Measurements from ENCODE around the gene TXNL4A.

TXNL4A gene

DNA sequence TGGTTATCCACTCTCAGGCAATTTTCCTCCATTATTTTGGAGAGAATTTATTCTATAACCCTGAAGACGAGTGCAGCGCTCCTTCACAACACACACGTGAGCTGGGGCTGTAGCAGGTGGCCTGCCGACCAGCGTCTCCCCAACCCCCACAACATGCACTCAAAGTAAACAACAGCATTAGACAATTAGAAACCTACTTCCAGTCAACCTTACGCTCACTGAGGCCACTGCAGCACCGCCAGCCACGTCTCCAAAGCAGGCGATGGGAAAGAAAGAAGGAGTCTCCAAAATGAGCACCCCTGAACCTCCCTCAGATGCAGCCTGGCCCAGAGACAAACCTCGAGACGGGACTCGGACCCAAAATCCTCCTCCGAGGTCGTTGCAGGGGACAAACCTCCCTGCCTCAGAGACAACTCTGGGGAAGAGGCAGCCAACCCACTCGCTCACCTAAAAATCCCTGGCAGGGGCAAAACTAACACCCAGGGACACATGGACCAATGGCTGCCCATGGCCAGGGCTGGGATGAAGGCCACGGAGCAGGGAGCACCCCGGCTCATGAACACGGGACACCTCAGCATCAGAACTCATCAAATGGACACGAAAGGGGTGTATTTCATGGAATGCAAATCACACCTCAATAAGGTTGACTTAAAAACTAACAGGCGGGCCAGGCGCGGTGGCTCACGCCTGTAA, 39.5 kb downstream of the TXNL4A start:
- Histone ChIP-seq H3K4me3 (ENCODE audit: extremely low read depth, insufficient read depth, low read length, poor library complexity, severe bottlenecking) (no peak overlapping the region), H3K36me3 (ENCODE audit: control insufficient read depth, insufficient read depth, low read length) (peaks cover 20% of the 10 kb centered on the region), H3K4me1 (ENCODE audit: control insufficient read depth, insufficient read depth, low read length, poor library complexity, severe bottlenecking) (peaks cover 7% of the 10 kb centered on the region), H3K27ac (ENCODE audit: low read depth, low read length, severe bottlenecking) (no peak overlapping the region), H3K9me3 (ENCODE audit: control insufficient read depth, low read length) (no peaks in the 10 kb centered on the region)
- WGBS, 2 experiments (ENCODE audit: insufficient coverage in 2 of 2): 88 to 92% methylated on average over 20 of the region's 23 CpGs

DNA sequence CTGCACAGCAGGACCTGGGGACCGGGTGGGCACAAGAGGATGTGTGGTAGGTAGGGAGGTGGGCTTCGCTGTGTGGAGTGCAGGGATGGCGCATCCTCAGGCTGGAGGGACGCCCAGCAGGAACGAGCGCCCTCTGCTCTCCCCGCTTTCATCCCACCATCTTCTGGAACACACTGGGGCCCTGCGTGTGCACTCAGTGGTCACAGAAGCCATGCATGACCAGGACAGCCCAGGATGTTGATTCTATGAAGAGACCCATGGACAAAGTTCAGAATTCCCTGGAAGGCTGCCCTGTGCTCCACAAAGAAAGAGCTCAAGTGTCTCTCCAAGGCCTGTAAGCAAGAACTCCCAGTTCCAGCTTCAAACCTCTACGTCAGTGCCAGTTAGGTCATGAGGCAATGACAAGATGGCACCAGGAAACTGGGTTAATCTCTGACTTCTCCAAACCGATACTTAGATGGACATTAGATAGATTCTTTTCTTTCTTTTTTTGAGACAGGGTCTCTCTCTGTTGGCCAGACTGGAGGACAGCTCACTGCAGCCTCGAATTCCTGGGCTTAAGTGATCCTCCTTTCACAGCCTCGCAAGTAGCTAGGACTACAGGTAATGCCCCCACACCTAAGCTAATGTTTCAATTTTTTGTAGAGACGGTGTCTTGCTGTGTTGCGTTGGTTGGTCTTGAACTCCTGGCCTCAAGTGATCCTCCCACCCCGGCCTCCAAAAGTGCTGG, 40.3 kb downstream of the TXNL4A start:
- 96 to 98% methylated on average over 8 to 10 of the region's 15 CpGs for WGBS, 2 experiments (ENCODE audit: insufficient coverage in 2 of 2)
- Histone ChIP-seq H3K9me3 (ENCODE audit: control insufficient read depth, low read length) (no peaks in the 10 kb centered on the region), H3K4me3 (ENCODE audit: extremely low read depth, insufficient read depth, low read length, poor library complexity, severe bottlenecking) (no peak overlapping the region), H3K36me3 (ENCODE audit: control insufficient read depth, insufficient read depth, low read length) (peaks cover 23% of the 10 kb centered on the region), H3K4me1 (ENCODE audit: control insufficient read depth, insufficient read depth, low read length, poor library complexity, severe bottlenecking) (peaks cover 7% of the 10 kb centered on the region), H3K27ac (ENCODE audit: low read depth, low read length, severe bottlenecking) (no peak overlapping the region)

DNA sequence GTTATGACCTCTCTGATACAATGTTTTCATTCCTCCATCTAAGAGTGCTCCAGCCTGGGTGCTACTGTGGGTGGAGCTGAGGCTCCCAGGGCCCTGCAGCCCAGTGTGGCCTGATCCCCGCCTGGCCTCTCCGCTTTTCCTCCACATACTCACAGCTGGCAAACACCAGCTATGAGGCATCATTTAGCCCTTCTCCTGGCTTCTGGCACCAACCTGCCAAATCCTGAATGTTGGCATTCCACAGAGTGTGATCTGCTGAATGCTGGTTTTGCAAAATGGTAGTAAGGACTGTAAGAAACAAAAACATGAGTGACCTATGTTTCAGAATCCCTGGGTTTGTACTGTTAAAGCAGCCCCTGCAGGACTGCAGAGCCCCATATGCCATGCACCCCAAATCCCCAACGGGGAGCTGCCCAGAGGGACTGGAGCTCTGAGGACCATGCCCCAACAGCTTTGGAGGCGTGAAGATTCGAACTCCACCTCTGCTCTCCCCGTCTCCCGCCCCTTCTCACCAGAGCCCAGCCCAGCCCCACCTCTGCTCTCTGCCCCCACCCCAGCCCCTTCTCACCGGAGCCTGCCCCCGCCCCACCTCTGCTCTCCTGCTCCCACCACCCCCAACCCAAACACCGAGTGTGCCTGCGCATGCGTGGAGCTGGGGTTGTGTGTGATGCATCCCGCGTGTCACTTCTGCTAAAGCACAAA, 41.2 kb downstream of the TXNL4A start:
- WGBS, 2 experiments (ENCODE audit: insufficient coverage in 2 of 2): 100% methylated on average over 5 of the region's 14 CpGs; no CpG with 5 or more reads in 1 of the 2 experiments
- Histone ChIP-seq H3K4me3 (ENCODE audit: extremely low read depth, insufficient read depth, low read length, poor library complexity, severe bottlenecking) (no peak overlapping the region), H3K27ac (ENCODE audit: low read depth, low read length, severe bottlenecking) (no peak overlapping the region), H3K4me1 (ENCODE audit: control insufficient read depth, insufficient read depth, low read length, poor library complexity, severe bottlenecking) (peaks cover 5% of the 10 kb centered on the region), H3K9me3 (ENCODE audit: control insufficient read depth, low read length) (no peaks in the 10 kb centered on the region), H3K36me3 (ENCODE audit: control insufficient read depth, insufficient read depth, low read length) (peaks cover 31% of the 10 kb centered on the region)

DNA sequence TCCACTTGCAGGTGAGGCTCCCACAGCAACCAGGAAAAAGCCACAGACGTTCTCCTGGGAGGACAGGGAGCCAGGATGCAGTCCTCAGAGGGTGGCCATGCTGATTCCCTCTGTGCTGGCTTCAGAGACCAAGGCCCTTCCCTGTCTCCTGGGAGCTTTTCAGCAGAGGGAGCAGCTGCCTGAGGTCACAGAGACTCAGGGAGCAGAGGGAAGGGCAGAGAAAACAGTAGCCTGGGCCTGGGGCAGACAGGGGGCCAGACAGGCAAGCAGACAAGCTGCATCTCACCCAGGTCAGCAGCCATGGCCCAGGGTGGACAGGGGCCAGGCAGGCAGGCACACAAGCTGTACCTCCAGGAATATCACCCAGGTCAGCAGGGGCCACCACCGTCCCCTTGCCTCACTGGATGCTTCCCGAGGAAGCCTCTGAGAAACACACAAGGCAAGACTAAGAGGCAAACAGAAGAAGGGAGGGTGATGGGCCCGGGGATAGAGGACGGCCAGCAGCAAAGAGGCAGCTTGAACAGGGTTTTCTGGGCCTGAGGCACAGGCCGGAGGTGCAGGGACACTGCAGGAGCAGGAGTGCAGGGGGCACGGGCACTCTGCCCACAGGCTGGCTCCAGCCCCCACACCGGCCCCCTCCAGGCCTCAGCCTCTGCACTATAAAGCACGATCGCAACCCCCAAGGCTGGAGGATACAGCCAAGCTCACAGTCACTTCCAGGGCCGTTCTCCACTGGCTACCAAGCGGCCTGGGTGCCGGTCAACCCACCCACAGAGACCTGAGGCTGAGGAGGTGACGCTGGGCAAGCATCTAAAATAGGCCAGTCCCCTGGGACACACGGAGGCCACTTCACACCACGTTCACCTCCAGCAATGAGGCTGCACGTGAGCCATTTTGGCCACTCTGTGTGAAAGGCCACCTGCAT, 43.0 kb downstream of the TXNL4A start:
- H3K9me3 ChIP-seq (ENCODE audit: control insufficient read depth, low read length): no peaks in the 10 kb centered on the region
- H3K27ac ChIP-seq (ENCODE audit: low read depth, low read length, severe bottlenecking): no peak overlapping the region
- no peak overlapping the region for H3K4me3 ChIP-seq (ENCODE audit: extremely low read depth, insufficient read depth, low read length, poor library complexity, severe bottlenecking)
- peaks cover 5% of the 10 kb centered on the region for H3K4me1 ChIP-seq (ENCODE audit: control insufficient read depth, insufficient read depth, low read length, poor library complexity, severe bottlenecking)
- 79 to 81% methylated on average over 15 to 17 of the region's 17 CpGs for WGBS, 2 experiments (ENCODE audit: insufficient coverage in 2 of 2)
- H3K36me3 ChIP-seq (ENCODE audit: control insufficient read depth, insufficient read depth, low read length): peaks cover 49% of the 10 kb centered on the region

DNA sequence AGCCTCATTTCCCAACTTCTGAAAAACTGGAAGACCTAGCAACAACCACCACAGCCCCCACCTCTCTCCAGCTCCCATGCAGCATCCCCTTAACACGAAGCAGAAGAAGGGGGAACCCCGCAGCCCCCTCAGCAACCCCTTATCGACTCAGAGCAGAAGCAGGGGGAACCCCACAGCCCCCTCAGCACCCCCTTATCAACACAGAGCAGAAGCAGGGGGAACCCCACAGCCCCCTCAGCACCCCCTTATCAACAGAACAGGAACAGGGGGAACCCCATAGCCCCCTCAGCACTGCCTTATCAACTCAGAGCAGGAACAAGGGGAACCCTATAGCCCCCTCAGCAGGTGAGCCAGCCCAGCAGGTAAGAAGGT, 43.6 kb downstream of the TXNL4A start:
- peaks cover 52% of the 10 kb centered on the region for H3K36me3 ChIP-seq (ENCODE audit: control insufficient read depth, insufficient read depth, low read length)
- H3K27ac ChIP-seq (ENCODE audit: low read depth, low read length, severe bottlenecking): no peak overlapping the region
- H3K4me3 ChIP-seq (ENCODE audit: extremely low read depth, insufficient read depth, low read length, poor library complexity, severe bottlenecking): no peak overlapping the region
- H3K4me1 ChIP-seq (ENCODE audit: control insufficient read depth, insufficient read depth, low read length, poor library complexity, severe bottlenecking): peaks cover 5% of the 10 kb centered on the region
- H3K9me3 ChIP-seq (ENCODE audit: control insufficient read depth, low read length): no peaks in the 10 kb centered on the region
- WGBS, 2 experiments (ENCODE audit: insufficient coverage in 2 of 2): no CpG with 5 or more reads among the region's 3 CpGs

DNA sequence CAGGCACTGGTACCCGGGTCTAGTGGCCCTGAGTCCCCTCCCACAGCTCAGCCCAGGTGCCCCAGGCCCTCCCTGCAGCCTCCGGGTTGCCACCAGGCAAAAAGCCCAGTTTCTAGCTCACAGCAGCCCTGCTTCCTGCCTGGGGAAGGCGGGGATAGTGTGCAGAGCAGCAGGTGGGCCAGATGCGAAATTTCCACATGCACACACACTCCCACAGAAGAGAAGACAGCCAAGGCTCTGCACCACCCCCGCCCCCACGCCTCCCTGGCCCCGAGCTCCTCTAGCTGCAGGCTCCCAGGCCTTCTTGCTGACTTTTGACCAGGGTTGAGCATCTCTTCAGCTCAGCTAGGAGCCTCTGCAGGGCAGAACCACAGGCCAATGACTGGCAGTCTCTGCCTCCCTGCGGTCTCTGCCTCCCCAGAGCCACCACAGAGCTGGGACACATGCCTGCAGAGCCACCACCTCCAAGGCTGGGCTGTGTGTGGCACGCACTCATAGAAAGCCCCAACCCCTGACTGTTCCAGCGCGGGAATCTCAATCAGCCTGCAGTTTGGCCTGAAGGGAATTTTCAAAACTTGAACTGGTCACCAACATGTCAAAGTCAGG, 44.1 kb downstream of the TXNL4A start:
- Histone ChIP-seq H3K36me3 (ENCODE audit: control insufficient read depth, insufficient read depth, low read length) (peaks cover 49% of the 10 kb centered on the region), H3K4me1 (ENCODE audit: control insufficient read depth, insufficient read depth, low read length, poor library complexity, severe bottlenecking) (peaks cover 5% of the 10 kb centered on the region), H3K9me3 (ENCODE audit: control insufficient read depth, low read length) (no peaks in the 10 kb centered on the region), H3K27ac (ENCODE audit: low read depth, low read length, severe bottlenecking) (no peak overlapping the region), H3K4me3 (ENCODE audit: extremely low read depth, insufficient read depth, low read length, poor library complexity, severe bottlenecking) (no peak overlapping the region)
- WGBS, 2 experiments (ENCODE audit: insufficient coverage in 2 of 2): 79 to 86% methylated on average over 9 to 10 of the region's 11 CpGs

DNA sequence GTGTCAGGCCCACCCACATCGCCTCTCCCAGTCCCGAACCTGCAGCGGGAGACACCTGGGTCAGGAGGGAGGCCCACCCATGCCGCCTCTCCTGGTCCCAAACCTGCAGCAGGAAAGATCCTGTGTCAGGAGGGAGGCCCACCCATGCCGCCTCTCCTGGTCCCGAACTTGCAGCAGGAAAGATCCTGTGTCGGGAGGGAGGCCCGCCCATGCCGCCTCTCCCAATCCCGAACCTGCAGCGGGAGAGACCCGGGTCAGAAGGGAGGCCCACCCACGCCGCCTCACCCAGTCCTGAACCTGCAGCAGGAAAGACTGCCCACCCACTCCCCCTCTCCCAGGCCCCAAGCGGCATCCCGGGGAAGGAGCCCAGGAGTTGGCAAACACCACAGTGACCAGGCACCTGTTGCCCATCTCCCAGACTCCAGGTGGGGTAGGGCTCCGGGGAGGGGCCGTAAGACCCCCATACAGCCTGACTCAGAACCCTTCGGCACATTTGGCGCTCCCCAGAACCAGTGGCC, 44.7 kb downstream of the TXNL4A start:
- 92 to 97% methylated on average over 9 to 12 of the region's 20 CpGs for WGBS, 2 experiments (ENCODE audit: insufficient coverage in 2 of 2)
- Histone ChIP-seq H3K27ac (ENCODE audit: low read depth, low read length, severe bottlenecking) (no peak overlapping the region), H3K36me3 (ENCODE audit: control insufficient read depth, insufficient read depth, low read length) (peaks cover 45% of the 10 kb centered on the region), H3K9me3 (ENCODE audit: control insufficient read depth, low read length) (no peaks in the 10 kb centered on the region), H3K4me1 (ENCODE audit: control insufficient read depth, insufficient read depth, low read length, poor library complexity, severe bottlenecking) (peaks cover 2% of the 10 kb centered on the region), H3K4me3 (ENCODE audit: extremely low read depth, insufficient read depth, low read length, poor library complexity, severe bottlenecking) (no peak overlapping the region)

DNA sequence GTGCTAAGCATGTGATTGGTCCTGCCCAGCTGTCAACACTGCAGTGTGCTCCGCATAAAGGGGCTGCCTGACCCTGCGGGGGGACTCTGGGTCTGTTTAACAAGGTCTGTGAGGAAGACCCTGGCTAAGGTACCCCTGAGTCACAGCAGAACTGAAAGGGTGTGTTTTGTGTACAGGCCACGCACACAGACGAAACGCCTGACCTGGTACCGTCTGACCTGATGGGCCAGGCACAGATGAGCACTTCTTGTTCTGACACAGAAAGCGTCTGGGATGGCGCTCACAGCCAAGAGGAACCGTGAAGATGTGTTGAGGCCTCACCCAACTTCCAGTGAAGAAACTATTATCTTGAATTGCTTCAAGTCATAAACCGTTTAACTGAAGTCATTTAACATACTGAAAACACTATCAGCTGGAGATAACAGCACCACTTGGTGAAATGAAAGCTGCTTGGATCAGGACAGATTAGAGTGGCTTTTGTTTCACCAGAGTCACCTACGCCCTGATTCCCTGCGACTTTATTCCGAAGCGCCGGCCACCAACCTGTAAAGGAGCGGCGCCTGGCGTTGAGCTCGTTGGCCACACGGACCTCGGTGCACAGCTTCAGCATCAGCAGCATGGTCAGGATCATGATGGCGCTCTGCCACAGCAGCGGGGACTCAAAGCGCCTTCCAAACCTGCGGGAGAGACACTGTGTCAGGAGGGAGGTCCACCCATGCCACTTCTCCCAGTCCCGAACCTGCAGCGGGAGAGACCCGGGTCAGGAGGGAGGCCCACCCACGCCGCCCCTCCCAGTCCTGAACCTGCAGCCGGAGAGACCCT, 45.4 kb downstream of the TXNL4A start:
- Histone ChIP-seq H3K27ac (ENCODE audit: low read depth, low read length, severe bottlenecking) (no peak overlapping the region), H3K4me3 (ENCODE audit: extremely low read depth, insufficient read depth, low read length, poor library complexity, severe bottlenecking) (no peak overlapping the region), H3K36me3 (ENCODE audit: control insufficient read depth, insufficient read depth, low read length) (peaks cover 48% of the 10 kb centered on the region), H3K4me1 (ENCODE audit: control insufficient read depth, insufficient read depth, low read length, poor library complexity, severe bottlenecking) (no peaks in the 10 kb centered on the region), H3K9me3 (ENCODE audit: control insufficient read depth, low read length) (no peaks in the 10 kb centered on the region)
- WGBS, 2 experiments (ENCODE audit: insufficient coverage in 2 of 2): 93 to 94% methylated on average over 28 to 30 of the region's 31 CpGs

DNA sequence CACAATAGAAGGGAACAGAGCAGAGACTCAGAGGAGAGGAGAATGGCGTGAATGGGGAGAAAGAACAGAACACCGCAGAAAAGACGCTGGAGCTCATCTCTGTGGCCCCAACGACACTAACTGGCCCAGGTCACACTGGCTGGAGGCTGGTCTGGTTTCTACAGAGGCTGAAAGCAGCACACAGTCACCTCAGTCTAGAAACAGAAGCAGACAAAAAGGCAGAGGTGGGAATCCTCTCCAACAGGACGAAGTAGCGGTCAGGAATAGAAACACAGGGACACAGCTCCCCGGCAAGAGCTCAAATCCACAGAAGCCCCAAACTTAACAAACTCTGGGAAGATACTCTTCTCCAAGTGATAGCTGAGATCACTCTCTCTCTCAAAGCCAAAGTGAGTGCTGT, 46.2 kb downstream of the TXNL4A start:
- 88 to 99% methylated on average over 6 to 7 of the region's 7 CpGs for WGBS, 2 experiments (ENCODE audit: insufficient coverage in 2 of 2)
- H3K4me3 ChIP-seq (ENCODE audit: extremely low read depth, insufficient read depth, low read length, poor library complexity, severe bottlenecking): no peak overlapping the region
- no peaks in the 10 kb centered on the region for H3K4me1 ChIP-seq (ENCODE audit: control insufficient read depth, insufficient read depth, low read length, poor library complexity, severe bottlenecking)
- peaks cover 4% of the 10 kb centered on the region for H3K9me3 ChIP-seq (ENCODE audit: control insufficient read depth, low read length)
- H3K27ac ChIP-seq (ENCODE audit: low read depth, low read length, severe bottlenecking): no peak overlapping the region
- peaks cover 52% of the 10 kb centered on the region for H3K36me3 ChIP-seq (ENCODE audit: control insufficient read depth, insufficient read depth, low read length)
